Activated CD4-positive, alpha-beta T cell treated with anti-CD3 and anti-CD28 coated beads, Interleukin-2, Interleukin-4, amounts not matched to agents 100 ng/mL and 50 ng/mL, durations not matched to agents 16 hours and 8 hours (primary cell): ENCODE results near the gene LPAR3.
"Not testable (repeated sequence)": the region's sequence is repeated elsewhere in the genome, so short reads cannot be mapped to it uniquely, and the experiment has no call there.

Source experiments
- DNase-seq: peaks from one replicate; pipeline ENCODE4 v3.0.0-alpha.2; 2020; ENCODE audit warnings: low spot score

LPAR3 gene

DNA sequence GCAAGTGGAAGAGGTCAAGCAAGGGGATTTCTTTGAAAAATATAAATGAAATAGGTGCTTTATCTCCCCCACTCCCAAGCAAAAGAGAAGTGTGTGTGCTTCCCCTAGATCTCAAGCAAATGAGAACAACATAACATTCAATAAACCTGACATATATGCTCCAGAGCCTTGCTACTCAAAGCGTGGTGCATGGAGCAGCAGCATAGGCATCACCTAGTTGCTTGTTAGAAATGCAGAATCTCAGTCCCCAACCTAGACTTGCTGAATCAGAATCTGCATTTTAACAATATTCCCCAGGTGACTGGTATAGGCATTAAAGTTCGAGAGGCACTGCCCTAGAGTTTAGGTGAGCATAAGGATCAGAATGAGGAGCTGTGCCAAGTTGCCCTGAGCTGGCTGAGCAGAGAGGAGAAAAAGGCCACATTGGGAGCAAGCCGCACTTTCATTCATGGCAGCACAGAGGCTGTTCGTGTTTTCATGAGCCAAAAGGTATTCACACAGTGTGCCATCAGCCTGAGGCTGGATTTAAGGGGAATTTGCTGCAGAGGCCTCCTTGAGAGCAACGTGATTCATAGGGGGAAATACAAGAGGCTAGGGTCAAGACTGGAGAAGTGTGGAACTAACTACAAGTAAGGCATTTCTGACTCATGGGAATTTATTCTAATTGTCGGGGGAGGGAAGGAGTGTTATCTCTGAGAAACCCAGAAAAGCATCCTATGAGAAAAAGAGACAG, 14.3 kb upstream of the LPAR3 start:
- no peak for DNase-seq

DNA sequence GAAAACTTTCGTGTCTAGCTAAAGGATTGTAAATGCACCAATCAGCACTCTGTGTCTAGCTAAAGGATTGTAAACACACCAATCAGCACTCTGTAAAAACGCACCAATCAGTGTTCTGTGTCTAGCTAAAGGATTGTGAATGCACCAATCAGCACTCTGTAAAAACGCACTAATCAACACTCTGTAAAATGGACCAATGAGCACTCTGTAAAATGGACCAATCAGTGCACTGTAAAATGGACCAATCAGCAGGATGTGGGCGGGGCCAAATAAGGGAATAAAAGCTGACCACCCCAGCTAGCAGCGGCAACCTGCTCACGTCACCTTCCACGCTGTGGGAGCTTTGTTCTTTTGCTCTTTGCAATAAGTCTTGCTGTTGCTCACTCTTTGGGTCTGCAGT, 9.7 kb upstream of the LPAR3 start:
- not testable (repeated sequence) for DNase-seq

DNA sequence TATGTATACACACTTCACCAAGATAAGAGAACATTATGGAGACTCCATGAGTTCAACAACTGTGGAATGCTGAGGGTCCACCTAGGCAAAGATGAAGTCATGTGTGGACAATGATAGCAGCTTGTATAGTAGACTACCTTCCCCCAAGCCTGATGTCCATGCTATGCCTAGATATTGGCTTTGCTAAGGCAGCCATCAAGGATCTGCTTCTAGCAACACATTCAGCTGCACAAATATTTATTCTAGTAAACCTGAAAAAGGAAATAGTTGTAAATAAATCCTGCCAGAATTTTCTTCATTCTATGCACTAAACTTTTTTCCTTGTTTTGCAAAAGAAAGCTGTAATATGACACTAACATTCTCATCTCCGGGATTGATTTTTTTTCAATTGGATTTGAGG, 7.0 kb upstream of the LPAR3 start:
- DNase-seq, result no peak

DNA sequence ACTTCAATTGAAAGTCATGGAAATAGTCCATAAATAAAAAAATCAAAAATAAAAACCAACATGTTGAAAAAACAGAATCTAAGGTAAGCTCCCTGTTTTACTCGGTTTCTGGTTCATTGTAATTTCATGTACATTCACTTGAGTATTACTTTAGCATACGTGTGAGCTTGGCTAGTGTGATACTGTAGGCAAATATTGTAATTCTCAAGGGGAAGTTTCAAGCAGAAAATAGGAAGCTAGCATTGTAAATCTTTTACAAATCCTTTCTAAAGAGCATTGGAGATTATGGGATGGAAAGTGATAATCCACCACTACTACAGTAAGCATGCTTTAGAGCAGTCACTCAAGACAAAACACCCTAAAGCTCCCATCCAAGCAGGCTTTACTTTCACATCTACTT, 3.3 kb upstream of the LPAR3 start:
- no peak for DNase-seq

DNA sequence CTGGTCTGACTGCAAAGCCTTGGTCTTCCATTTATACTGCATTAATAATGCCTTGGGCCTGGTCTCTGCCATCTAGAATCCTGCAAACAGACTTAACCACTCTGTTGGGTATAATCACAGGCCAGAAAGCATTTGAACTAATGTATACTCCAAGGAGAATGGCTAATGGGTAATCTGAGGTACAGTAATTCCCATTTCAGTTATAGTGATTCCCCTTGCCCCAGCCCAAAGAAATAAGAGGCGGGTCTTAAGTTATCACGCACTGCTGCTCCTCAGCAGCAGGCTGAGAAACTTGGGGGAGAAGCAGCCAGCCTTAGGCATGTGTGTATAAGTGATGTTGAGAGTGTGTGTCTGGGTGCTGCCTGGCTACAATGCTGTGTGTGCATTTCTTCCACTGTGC, 2.4 kb downstream of the LPAR3 start:
- no peak for DNase-seq

DNA sequence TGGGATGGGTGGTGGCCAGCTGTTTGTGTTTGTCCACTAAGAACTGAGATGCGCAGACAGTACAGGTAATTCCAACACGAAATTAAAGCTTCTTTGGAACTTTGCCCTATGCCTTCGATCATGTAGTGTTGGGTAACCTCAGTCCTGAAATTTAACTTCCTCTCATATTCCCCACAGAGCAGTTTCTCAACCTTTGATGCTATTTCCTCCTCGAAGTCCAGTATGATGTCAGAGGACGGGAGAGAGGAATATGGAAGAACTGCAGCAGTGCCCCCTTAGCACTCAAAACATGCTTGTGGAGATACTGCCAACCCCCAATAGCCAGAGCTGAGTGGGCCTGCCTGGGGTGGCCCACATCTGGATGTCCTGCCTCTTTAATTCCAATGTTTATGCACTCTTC, 3.6 kb downstream of the LPAR3 start:
- no peak for DNase-seq

DNA sequence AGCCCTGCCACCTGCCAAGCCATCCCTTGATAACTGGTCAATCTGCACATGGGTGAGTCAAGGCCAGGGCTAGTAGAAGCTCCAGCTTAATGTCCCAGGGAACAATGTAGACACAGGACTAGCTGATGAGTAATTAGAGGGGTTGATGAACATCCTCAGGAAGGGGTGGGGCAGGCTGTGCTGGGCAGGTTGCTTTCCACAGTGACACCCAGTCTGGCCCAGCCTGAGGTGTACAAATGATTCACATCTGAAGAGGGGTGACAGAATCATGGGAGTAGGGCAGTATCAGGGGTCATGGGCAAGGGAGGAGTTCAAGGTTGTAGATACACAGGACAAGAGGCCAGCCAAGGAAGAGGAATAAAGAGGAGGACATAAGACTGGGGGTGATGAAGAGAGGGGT, 4.3 kb downstream of the LPAR3 start:
- no peak for DNase-seq

DNA sequence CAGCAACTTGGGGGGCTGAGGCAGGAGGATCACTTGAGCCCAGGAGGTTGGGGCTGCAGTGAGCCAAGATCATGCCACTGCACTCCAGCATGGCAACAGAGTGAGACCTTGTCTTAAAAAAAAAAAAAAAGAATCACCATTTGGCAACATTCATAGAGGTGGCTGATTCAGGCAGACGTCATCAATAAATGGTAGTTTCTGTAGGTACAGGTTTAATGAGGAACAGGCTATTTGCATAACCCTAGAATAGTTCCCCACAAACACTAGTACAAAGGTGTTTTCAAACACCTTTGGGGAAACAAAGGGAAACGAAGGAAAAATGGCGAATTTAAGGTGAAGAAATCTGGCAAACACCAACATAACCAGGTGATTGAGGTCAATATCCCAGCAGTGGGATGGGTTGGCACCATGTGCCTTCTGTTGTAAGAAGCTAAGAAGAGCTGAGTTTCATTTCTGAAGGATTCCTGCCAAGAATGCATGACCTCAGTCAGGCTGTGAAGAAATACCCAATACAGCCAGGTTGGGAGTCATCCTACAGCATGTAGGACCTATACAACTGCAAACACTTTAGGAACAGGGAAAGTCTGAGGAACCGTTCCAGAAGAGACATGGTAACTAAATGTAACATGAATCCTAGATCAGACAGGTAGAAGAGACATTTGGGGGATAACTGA, 5.6 kb downstream of the LPAR3 start:
- no peak for DNase-seq

DNA sequence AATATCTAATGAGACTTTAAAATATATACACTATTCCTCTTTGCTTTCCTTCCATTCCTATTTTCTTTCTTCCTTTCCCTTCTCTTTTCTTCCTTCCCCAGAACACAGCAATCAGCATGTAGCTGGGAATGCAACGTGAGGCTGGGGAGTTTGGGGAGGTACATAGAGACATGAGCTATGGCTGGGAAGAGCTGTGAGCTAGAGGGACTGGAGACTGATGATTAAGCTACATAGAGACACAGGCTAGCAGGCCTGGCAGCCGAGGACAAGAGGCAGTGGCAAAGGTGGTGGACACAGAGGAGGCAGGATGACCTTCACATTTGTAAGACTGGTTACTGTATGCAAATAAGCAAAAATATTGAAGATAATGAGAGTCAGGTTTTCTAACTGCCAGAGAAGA, 7.5 kb downstream of the LPAR3 start:
- no peak for DNase-seq

DNA sequence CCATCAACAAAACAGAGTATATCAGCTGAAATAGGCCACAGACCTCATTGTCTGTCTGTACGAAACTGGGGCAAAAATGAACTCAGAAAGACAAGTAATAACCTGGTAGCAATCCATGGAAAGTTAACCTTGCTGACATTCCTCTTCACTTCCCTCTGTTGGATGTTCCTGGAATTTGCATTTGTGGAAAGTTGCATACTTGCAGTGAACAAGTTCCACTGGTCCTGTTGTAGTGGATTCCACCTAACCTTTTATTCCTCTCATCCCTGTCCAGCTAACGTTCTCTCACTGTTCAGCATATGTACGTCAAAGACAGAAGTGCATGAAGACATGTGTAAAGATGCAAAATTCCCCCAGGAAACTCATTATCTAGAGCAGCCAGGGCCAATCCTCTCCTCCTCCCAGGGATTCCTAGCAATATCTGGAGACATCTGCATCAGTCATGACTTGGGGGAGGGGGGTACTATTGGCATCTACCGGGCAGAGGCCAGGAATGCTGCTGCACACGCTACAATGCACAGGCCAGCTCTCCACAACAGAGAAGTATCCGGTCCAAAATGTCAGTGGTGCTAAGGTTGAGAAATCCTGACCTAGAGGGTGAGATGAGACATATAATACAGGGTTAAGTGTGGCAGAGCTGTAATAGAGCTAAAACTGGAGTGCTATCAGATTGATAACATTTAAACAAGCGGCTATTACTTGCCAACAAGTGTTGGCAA, 8.2 kb downstream of the LPAR3 start:
- no peak for DNase-seq

DNA sequence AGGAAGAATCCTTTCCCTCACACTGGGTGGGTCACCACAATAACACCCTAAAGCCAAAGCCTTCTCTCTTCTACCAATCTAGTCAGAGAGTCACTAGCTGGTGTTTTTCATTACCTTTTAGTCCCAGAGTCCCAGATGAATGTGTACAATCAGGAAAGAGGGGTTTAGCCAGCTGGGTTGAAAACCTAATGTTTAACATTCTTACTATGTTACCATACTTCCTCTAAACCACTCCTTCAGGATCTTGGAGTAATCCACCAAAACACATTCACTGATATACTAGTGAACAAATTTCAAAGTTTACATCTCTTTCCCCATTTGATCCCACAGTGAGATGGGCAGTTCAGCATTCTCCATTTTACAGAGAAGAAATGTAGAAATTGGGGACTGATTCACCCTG, 9.7 kb downstream of the LPAR3 start:
- no peak for DNase-seq

DNA sequence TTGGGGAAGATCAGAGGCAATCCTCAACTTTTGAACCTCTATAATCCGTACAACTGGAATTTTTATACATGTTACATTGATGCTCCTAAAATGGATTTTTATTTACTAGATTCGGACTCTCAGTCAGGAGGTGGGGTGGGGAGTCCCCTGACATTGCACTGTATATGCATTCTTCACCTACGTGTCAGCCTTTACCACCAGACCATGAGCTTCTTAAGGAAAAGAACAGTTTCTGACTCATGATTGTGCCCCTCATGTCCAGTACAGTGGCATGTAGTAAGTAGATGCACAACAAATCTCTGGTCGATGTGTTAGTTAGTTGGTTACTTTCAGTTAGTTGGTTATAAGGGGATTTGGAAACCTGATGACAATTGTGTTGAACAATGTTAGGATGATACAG, 15.4 kb downstream of the LPAR3 start:
- no peak for DNase-seq

DNA sequence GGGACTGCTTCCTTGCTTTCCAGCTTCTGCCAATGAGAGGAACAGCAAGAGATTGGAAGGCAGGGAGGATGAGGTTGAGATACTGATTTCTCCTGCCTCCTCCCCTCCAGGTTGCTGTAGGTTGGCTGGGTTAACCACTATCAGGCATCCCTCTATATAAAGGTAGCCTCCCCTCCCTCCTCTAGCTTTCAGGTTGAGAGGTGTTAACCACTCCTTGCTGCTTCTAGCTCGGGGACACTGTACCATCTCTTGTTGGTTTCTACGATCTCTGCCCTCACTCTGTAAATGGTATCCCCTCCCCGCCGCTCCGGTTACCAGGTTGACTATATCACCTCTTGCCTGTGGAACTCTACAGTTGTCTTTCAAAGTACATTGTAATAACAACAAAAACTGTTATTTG, 16.7 kb downstream of the LPAR3 start:
- no peak for DNase-seq

DNA sequence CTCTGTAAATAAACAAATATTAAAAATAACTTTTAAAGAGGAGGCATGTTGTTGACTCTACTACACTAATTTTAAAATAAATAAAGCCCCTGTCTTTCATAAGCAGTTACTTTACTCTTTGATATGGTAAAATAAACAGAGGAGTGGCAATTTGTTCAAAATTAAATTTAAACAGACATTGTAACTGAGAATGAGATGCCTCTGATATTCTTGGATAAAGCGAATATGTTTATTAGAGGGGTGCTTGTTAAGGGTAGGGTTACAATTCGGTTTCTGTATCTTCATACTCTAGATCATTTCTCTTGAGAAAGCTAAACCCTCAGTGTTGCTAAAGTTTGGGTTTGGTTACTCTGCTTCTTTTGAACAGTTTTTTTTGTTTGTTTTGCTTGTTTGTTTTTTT, 19.6 kb downstream of the LPAR3 start:
- no peak for DNase-seq

DNA sequence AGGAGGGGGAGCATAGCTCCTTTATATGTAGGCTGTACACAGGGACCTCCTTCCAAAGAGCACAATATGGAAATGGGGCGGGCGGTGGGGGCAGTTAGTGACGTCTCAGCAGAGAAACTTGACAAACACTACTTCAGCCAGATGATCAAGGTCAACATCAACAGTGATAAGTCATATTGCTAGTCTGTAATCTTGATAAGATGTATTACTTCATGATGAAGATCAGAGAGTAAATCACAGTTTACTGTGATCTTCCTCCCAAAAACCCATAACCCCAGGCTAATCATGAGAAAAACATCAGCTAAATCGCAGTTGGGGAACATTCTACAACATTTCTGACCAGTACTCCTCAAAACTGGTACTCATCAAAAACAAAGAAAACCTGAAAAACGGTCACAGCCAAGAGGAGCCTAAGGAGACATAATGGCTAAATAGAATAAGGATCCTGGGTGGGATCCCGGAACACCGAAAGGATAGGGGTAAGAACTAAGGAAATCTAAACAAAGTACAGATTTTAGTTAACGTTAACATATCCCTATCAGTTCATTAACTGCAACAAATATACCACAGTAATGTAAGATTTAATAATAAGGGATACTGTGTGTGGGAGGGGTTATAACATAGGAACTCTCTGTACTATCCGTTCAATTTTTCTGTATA, 20.2 kb downstream of the LPAR3 start:
- no peak for DNase-seq

DNA sequence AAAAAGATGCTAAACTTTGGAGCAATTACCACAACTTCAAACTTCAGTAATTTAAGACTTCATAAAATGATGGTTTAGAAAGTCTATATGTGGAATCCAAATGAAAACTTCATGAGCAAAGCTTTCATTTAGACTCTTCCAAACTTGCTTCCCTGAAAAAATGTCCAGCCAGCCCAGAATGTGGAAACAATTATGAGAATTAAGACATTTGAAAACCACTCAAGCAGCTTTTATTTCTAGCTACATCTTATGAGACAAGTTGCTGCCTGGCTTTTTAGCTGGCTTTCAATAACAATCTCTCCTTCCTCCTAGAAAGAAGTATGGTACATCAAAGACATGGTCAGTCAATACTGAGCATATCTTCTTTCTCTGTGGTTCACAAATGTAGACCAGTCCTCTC, 21.8 kb downstream of the LPAR3 start:
- DNase-seq, result no peak

DNA sequence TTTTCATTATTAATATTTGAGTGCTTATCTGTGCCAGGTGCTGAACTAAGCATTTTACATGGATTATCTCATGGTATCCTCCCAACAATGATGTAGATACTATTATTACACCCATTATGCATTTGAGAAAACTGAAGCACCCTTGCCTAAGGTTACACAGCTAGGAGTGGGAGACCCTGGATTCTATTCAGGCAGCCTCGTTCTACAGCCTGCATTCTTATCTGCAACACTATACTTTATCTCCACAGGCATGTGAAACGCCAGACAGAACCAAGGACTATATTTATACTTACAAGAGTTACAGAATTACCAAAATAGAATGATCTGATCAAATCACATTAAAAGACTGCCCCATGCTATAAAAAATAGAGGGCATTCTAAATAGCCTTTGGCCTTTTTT, 22.4 kb downstream of the LPAR3 start:
- DNase-seq, result no peak

DNA sequence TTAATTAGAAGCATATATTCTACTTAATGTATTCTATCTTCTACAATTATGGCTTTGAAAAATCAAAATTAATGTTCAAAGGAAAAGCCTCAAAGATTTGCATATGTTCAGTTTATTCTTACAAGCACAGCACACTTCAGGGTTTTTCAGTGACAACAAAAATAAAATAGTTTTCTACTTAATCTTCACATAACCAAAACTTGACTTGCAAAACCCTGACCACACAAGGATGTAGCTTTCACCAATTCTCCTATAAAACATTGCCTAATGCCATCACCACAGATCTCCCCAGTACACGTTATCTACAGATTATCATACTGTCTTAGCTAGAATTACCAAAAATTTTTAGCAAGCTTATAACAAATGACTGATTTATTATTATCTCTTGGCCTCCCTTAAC, 23.3 kb downstream of the LPAR3 start:
- DNase-seq, result no peak

DNA sequence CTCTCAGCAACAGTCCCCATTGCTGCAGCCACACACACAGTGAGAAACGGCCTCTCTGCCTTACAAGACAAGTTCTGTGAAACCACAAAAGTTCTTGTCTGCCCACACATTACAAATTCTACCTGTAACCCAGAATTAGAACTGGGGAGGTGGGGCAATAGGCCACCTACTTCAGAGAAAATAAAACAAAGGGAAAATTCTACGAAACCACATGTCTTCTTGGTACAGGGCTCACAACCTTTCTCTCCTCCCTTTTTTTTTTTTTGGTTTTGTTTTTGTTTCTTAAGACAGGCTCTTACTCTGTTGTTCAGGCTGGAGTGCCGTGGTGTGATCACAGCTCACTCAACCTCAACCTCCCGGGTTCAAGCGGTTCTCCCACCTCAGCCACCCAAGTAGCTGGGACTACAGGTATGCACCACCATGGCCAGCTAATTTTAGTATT, 30.2 kb downstream of the LPAR3 start:
- DNase-seq, result peak; percentile 72

DNA sequence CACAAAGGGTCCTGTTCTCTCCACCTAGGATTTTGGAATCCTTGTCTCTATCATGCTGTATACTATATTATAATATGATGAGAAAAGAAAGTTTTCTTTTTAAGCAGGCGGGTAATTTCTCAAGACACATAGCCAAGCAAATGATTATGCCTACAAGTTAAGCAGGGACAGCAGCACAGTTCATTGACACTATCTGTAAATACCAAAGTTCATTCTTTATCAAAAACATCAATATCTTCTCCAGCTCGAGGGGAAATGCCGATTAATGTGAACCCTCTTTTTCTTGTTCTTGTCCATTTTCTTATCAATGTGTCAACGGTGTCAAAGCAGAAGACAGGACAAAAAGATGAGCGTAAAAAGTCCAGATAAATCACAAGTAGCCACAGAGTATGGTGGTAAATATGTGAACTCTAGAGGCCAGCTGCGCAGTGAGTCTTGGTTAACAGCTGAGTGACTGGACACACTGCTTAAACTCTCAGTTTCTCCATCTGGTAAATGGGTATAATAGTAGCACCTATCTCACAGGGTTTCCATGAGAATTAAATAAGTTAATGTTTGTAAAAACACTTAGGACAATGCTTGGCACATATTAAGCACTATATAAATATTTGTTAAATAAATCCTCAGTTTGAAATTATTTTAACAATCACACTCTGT, 30.9 kb downstream of the LPAR3 start:
- DNase-seq, result no peak

DNA sequence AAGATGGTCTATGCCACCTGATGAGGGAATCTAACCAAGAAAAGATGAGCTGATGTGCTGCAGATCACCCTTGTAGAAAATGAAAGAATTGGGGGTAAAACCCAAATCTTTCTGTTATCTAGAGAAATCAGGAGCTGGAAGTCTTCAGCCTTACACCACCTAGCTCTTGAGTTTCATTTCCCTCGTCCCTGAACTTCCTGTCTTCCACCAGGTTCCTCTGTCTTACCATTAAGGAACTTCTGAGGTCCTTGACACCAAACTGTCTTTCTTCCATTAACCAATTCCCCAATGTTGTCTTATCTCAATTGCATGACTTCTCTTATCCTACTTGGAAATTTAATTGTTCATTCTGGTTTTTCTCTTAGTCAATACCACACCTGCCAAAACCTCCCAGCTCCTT, 31.5 kb downstream of the LPAR3 start:
- no peak for DNase-seq

DNA sequence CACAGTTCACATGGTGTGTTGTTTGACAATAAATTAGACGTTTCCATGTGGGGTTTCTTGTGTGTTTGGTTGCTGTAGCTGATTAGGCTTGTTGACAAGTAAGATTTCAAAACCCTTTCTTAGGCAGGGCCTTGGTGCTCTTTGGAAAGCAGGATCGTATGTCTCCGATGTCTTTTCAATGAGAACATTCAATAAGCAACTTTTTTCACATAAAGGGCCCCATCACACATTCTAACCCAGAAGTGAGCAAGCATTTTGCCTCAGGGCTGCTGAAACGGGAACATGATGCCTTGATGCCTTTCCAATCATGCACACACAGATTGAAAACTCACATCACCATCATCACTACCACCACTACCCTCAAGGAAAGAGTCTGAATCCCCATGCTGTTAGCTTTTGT, 33.1 kb downstream of the LPAR3 start:
- DNase-seq, result no peak
